ENCODE results near the gene GNAQ. TPM values are rescaled to one million over a fixed set of nuclear protein-coding genes. Genes with fewer than 3 reads are reported as not detected.
"Not testable (repeated sequence)": the region's sequence is repeated elsewhere in the genome, so short reads cannot be mapped to it uniquely, and the experiment has no call there.

GNAQ gene
- total RNA-seq, 1 donor from 2014 or later, result 46.9 TPM

DNA sequence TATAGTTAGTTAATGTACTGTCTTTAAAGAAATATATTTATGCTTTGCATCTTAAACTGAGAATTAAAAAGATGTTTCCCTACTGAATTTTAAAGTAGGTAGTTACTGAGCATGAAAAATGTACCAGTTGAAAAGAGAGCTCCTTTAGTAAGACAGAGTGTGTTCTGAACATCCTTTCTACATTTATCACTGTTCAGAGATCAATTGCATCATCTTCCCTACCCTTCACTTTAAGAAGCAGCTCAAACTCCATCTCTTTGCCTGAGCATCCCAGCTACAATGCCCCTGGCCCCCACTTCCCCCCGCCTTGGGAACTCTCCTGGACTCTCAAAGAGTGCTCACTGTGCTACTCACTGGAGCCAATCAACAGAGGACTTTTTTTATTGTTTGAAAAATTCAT is 164.7 kb downstream of the GNAQ start:
- TF ChIP-seq, protein P1, sequence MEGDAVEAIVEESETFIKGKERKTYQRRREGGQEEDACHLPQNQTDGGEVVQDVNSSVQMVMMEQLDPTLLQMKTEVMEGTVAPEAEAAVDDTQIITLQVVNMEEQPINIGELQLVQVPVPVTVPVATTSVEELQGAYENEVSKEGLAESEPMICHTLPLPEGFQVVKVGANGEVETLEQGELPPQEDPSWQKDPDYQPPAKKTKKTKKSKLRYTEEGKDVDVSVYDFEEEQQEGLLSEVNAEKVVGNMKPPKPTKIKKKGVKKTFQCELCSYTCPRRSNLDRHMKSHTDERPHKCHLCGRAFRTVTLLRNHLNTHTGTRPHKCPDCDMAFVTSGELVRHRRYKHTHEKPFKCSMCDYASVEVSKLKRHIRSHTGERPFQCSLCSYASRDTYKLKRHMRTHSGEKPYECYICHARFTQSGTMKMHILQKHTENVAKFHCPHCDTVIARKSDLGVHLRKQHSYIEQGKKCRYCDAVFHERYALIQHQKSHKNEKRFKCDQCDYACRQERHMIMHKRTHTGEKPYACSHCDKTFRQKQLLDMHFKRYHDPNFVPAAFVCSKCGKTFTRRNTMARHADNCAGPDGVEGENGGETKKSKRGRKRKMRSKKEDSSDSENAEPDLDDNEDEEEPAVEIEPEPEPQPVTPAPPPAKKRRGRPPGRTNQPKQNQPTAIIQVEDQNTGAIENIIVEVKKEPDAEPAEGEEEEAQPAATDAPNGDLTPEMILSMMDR (IDR thresholded peaks at IDR 0.05; ENCODE audit: unreplicated experiment), result no peak
- no peak overlapping the region for H3K27ac Mint-ChIP-seq
- DNase-seq (ENCODE audit: low spot score in 2 of 2, unreplicated experiment in 2 of 2), result no peak
- H3K27me3 Mint-ChIP-seq (ENCODE audit: low read depth), result no peaks in the 10 kb centered on the region
- H3K4me1 Mint-ChIP-seq, result no peaks in the 10 kb centered on the region
- no peak overlapping the region for H3K4me3 Mint-ChIP-seq
- peaks cover 34% of the 10 kb centered on the region for H3K36me3 Mint-ChIP-seq
- H3K9me3 Mint-ChIP-seq, result peaks cover 26% of the 10 kb centered on the region

GRCh38 chr9:77865385-77866047 is 166.1 kb downstream of the GNAQ start:
- Mint-ChIP-seq H3K4me3 (no peak overlapping the region), H3K27me3 (ENCODE audit: low read depth) (no peaks in the 10 kb centered on the region), H3K4me1 (no peaks in the 10 kb centered on the region), H3K27ac (no peak overlapping the region), H3K36me3 (peaks cover 44% of the 10 kb centered on the region), H3K9me3 (peaks cover 34% of the 10 kb centered on the region)
- no peak for DNase-seq (ENCODE audit: low spot score in 2 of 2, unreplicated experiment in 2 of 2)
- TF ChIP-seq, protein P1 (IDR thresholded peaks at IDR 0.05; ENCODE audit: unreplicated experiment), result no peak

DNA sequence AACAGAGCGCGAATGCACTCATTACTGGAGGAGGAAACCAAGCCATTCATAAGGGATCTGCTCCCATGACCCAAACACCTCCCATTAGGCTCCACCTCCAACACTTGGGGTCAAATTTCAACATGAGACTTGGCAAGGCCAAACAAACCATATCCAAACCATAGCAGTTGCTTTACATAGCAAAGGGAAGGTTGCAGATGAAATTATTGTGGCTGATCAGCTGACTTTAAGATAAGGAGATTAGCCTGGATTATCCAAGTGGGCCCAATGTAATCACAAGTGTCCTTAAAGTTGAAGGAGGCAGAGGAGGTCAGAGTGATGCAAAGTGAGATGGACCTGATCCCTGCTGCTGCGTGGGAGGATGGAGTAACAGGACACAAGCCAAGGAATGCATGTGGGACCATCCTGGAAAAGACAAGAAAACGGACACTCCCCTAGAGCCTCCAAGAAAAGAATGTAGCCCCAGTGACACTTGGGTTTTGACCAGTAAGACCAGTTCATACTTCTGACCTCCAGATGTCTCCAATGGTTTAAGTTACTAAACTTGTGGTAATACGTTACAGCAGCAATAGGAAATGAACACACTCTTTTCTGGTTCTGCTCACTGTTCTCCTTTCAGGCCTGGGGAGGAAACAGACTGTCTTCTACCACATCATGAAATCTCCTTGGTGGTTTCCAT is 167.3 kb downstream of the GNAQ start:
- Mint-ChIP-seq H3K4me3 (no peak overlapping the region), H3K27me3 (ENCODE audit: low read depth) (no peaks in the 10 kb centered on the region), H3K27ac (no peak overlapping the region), H3K9me3 (peaks cover 34% of the 10 kb centered on the region), H3K36me3 (peaks cover 45% of the 10 kb centered on the region), H3K4me1 (no peaks in the 10 kb centered on the region)
- TF ChIP-seq, protein P1 (IDR thresholded peaks at IDR 0.05; ENCODE audit: unreplicated experiment), result no peak
- no peak for DNase-seq (ENCODE audit: low spot score in 2 of 2, unreplicated experiment in 2 of 2)

DNA sequence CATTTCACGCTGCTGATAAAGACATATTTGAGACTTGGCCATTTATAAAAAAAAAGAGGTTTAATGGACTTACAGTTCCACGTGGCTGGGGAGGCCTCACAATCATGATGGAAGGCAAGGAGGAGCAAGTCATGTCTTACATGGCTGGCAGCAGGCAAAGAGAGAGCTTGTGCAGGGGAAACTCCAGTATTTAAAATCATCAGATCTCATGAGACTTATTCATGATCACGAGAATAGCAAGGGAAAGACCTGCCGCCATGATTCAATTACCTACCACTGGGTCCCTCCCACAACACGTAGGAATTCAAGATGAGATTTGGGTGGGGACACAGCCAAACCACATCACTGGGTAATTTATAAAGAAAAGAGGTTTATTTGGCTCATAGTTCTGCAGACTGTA is 168.0 kb downstream of the GNAQ start:
- not testable (repeated sequence) for H3K4me3 Mint-ChIP-seq
- peaks cover 50% of the 10 kb centered on the region for H3K36me3 Mint-ChIP-seq
- H3K9me3 Mint-ChIP-seq, result peaks cover 39% of the 10 kb centered on the region

DNA sequence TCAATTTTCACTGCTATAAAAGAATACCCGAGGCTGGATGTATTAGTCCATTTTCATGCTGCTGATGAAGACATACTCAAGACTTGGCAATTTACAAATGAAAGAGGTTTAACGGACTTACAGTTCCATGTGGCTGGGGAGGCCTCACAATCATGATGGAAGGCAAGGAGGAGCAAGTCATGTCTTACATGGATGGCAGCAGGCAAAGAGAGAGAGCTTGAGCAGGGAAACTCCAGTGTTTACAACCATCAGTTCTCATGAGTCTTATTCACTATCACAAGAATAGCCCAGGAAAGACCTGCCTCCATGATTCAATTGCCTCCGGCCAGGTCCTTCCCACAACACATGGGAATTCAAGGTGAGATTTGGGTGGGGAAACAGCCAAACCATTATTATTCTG is 170.7 kb downstream of the GNAQ start:
- not testable (repeated sequence) for H3K27ac Mint-ChIP-seq; H3K27me3 Mint-ChIP-seq (ENCODE audit: low read depth); DNase-seq (ENCODE audit: low spot score in 2 of 2, unreplicated experiment in 2 of 2); H3K4me1 Mint-ChIP-seq; H3K4me3 Mint-ChIP-seq
- H3K36me3 Mint-ChIP-seq, result peaks cover 55% of the 10 kb centered on the region
- peaks cover 42% of the 10 kb centered on the region for H3K9me3 Mint-ChIP-seq

More for the DNA sequence above, 168.0 kb downstream of the GNAQ start:
- not testable (repeated sequence) for DNase-seq (ENCODE audit: low spot score in 2 of 2, unreplicated experiment in 2 of 2); H3K27me3 Mint-ChIP-seq (ENCODE audit: low read depth); H3K27ac Mint-ChIP-seq; H3K4me1 Mint-ChIP-seq

DNA sequence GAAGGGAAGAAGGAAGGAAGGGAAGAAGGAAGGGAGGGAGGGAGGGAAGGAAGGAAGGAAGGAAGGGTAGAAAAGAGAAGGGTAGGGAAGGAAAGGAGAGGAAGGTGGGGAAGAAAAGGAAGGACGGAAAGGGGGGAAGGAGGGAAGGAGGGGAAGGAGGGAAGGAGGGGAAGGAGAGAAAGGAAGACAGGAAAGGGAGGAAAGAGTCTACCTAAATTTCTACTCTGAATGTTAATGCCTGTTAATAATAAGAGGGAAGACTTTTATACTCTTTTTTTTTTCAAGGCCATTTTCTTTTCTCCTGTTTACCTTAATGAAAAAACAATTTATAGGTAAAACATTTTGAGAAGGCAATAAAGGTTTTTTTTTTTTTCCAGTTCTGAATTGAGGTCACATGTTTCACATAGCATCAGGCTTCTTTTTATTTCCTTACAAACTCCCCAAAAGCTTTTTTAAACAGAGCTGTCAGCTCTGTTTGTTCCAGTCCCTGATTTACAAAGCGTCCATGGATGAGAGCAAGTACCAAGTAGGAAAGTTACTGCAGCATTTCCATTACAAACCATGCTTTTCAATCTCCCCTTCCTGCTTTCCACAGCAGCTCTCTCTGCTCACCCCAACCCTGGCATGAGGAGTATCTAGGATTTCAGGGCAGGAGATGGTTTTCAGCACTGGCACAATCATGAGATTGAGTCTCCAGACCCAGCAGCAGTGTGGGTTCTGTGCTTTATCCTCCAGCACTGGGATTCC is 173.9 kb downstream of the GNAQ start:
- peaks cover 28% of the 10 kb centered on the region for H3K36me3 Mint-ChIP-seq
- H3K4me1 Mint-ChIP-seq, result peaks cover 5% of the 10 kb centered on the region
- TF ChIP-seq, protein P1 (IDR thresholded peaks at IDR 0.05; ENCODE audit: unreplicated experiment), result no peak
- no peaks in the 10 kb centered on the region for H3K27me3 Mint-ChIP-seq (ENCODE audit: low read depth)
- no peak for DNase-seq (ENCODE audit: low spot score in 2 of 2, unreplicated experiment in 2 of 2)
- no peak overlapping the region for H3K27ac Mint-ChIP-seq
- peaks cover 18% of the 10 kb centered on the region for H3K9me3 Mint-ChIP-seq
- no peak overlapping the region for H3K4me3 Mint-ChIP-seq
